ENCODE results near the gene KLC1. TPM values are rescaled to one million over a fixed set of nuclear protein-coding genes. Genes with fewer than 3 reads are reported as not detected.

KLC1 gene
- total RNA-seq, 2 donors from 2014 or later: 170 to 178 TPM

DNA sequence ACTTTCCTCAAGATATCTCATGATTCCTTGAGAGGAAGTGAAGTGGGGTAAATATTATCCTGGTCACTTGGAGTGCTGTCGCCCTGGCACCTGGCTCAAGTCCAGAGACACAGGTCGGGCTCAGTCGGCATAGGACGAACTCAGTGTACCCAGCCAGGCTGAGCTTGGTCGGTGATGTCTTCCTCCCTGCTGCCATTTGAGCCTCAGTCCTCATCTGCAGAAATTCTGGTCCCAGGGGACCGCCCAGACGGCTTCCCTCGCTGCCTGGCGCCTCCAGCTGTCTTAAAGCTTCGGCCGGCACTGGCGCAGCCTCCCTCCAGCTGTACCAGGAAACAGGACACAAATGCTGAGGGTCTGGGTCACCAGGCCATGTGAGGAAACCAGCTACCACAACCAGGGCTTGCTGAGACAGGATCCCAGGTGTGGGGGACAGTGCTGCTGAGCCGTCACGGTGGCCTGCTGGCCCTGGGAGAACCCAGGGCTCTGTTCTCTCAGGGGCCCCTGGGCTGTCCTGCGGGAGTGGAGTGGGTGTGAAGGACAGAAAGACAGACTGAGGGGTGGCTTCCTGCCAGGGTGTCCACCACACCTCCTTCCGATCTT is 5.0 kb upstream of the KLC1 start:
- H3K27ac Mint-ChIP-seq: no peak overlapping the region
- H3K27me3 Mint-ChIP-seq (ENCODE audit: insufficient read depth): peaks cover 6% of the 10 kb centered on the region
- Histone ChIP-seq H3K4me1 (ENCODE audit: control insufficient read depth, insufficient read depth, low read length) (no peaks in the 10 kb centered on the region), H3K27ac (ENCODE audit: low read depth, low read length) (no peak overlapping the region), H3K27me3 (ENCODE audit: control insufficient read depth, insufficient read depth, low read length, poor library complexity, severe bottlenecking) (no peaks in the 10 kb centered on the region), H3K9me3 (ENCODE audit: control insufficient read depth, low read length) (no peaks in the 10 kb centered on the region), H3K4me3 (ENCODE audit: low read length) (no peak overlapping the region), H3K9ac (ENCODE audit: extremely low read depth, low read length, poor library complexity, severe bottlenecking) (no peak overlapping the region), H3K36me3 (ENCODE audit: control insufficient read depth, insufficient read depth, low read length) (no peaks in the 10 kb centered on the region)
- no peak overlapping the region for H3K4me3 Mint-ChIP-seq
- no peaks in the 10 kb centered on the region for H3K9me3 Mint-ChIP-seq
- DNase-seq: no peak
- H3K4me1 Mint-ChIP-seq: peaks cover 4% of the 10 kb centered on the region
- TF ChIP-seq CTCF (conservative IDR thresholded peaks at IDR 0.05): no peak
- WGBS, 2 experiments (ENCODE audit: insufficient coverage in 1 of 2, insufficient read length in 1 of 2): 92% methylated on average over 14 to 16 of the region's 16 CpGs
- no peaks in the 10 kb centered on the region for H3K36me3 Mint-ChIP-seq (ENCODE audit: low read depth)

GRCh38 chr14:103624860-103625259 is 4.2 kb upstream of the KLC1 start:
- H3K27me3 ChIP-seq (ENCODE audit: control insufficient read depth, insufficient read depth, low read length, poor library complexity, severe bottlenecking): no peaks in the 10 kb centered on the region
- Mint-ChIP-seq H3K27ac (no peak overlapping the region), H3K4me3 (no peak overlapping the region), H3K4me1 (peaks cover 4% of the 10 kb centered on the region), H3K27me3 (ENCODE audit: insufficient read depth) (peaks cover 6% of the 10 kb centered on the region), H3K9me3 (no peaks in the 10 kb centered on the region), H3K36me3 (ENCODE audit: low read depth) (no peaks in the 10 kb centered on the region)
- WGBS, 2 experiments (ENCODE audit: insufficient coverage in 1 of 2, insufficient read length in 1 of 2): 67 to 72% methylated on average over 2 to 10 of the region's 10 CpGs
- H3K4me3 ChIP-seq (ENCODE audit: low read length): no peak overlapping the region
- no peaks in the 10 kb centered on the region for H3K4me1 ChIP-seq (ENCODE audit: control insufficient read depth, insufficient read depth, low read length)
- DNase-seq: peak; percentile 77
- no peaks in the 10 kb centered on the region for H3K36me3 ChIP-seq (ENCODE audit: control insufficient read depth, insufficient read depth, low read length)
- H3K9me3 ChIP-seq (ENCODE audit: control insufficient read depth, low read length): no peaks in the 10 kb centered on the region
- H3K27ac ChIP-seq (ENCODE audit: low read depth, low read length): no peak overlapping the region
- TF ChIP-seq CTCF (conservative IDR thresholded peaks at IDR 0.05): no peak
- no peak overlapping the region for H3K9ac ChIP-seq (ENCODE audit: extremely low read depth, low read length, poor library complexity, severe bottlenecking)

- H3K4me3 Mint-ChIP-seq: no peak overlapping the region
- H3K9me3 Mint-ChIP-seq: no peaks in the 10 kb centered on the region
- no peaks in the 10 kb centered on the region for H3K27me3 ChIP-seq (ENCODE audit: control insufficient read depth, insufficient read depth, low read length, poor library complexity, severe bottlenecking)
- no peak for TF ChIP-seq CTCF (conservative IDR thresholded peaks at IDR 0.05)
- no peak overlapping the region for H3K27ac ChIP-seq (ENCODE audit: low read depth, low read length)
- no peak overlapping the region for H3K4me3 ChIP-seq (ENCODE audit: low read length)
- no peak overlapping the region for H3K27ac Mint-ChIP-seq
- H3K4me1 ChIP-seq (ENCODE audit: control insufficient read depth, insufficient read depth, low read length): no peaks in the 10 kb centered on the region
- peaks cover 6% of the 10 kb centered on the region for H3K27me3 Mint-ChIP-seq (ENCODE audit: insufficient read depth)
- no peaks in the 10 kb centered on the region for H3K36me3 ChIP-seq (ENCODE audit: control insufficient read depth, insufficient read depth, low read length)
- DNase-seq: no peak
- WGBS, 2 experiments (ENCODE audit: insufficient coverage in 1 of 2, insufficient read length in 1 of 2): 88 to 90% methylated on average over 6 to 9 of the region's 11 CpGs
- H3K4me1 Mint-ChIP-seq: peaks cover 6% of the 10 kb centered on the region
- H3K9me3 ChIP-seq (ENCODE audit: control insufficient read depth, low read length): no peaks in the 10 kb centered on the region
- H3K36me3 Mint-ChIP-seq (ENCODE audit: low read depth): no peaks in the 10 kb centered on the region
- H3K9ac ChIP-seq (ENCODE audit: extremely low read depth, low read length, poor library complexity, severe bottlenecking): no peak overlapping the region
Observed at GRCh38 chr14:103625356-103626095, 3.5 kb upstream of the KLC1 start.
